GM19452 (cell line): ENCODE data around the gene PHOX2B.
"Not testable (repeated sequence)": the region's sequence is repeated elsewhere in the genome, so short reads cannot be mapped to it uniquely, and the experiment has no call there.

Source experiments
- ATAC-seq: cut with Tn5 transposase; IDR thresholded peaks from one replicate; pipeline ENCODE4 v1.9.1; 2021; ENCODE audit not compliant: unreplicated experiment

PHOX2B gene

GRCh38 chr4:41749631-41750039 lies 1.1 kb upstream of the PHOX2B start:
- ATAC-seq, result no peak

- no peak for ATAC-seq
These were observed 403 bp downstream of the PHOX2B start for GRCh38 chr4:41748074-41748570.

GRCh38 chr4:41747230-41748055 lies 1.1 kb downstream of the PHOX2B start:
- no peak for ATAC-seq

- no peak for ATAC-seq
These were observed 1.9 kb downstream of the PHOX2B start for GRCh38 chr4:41746440-41747229.

- no peak for ATAC-seq
These were observed 2.5 kb downstream of the PHOX2B start for GRCh38 chr4:41746025-41746439.

- no peak for ATAC-seq
These were observed 3.1 kb downstream of the PHOX2B start for GRCh38 chr4:41745292-41746024.

GRCh38 chr4:41744572-41745291 lies 3.8 kb downstream of the PHOX2B start:
- ATAC-seq, result no peak

- no peak for ATAC-seq
These were observed 7.2 kb downstream of the PHOX2B start for GRCh38 chr4:41741354-41741753.

- not testable (repeated sequence) for ATAC-seq
These were observed 11.0 kb downstream of the PHOX2B start for GRCh38 chr4:41737491-41737890.

- ATAC-seq, result no peak
These were observed 14.2 kb downstream of the PHOX2B start for GRCh38 chr4:41734371-41734770.

GRCh38 chr4:41731569-41732126 lies 16.9 kb downstream of the PHOX2B start:
- no peak for ATAC-seq

- no peak for ATAC-seq
These were observed 20.0 kb downstream of the PHOX2B start for GRCh38 chr4:41728573-41728913.

- ATAC-seq, result no peak
These were observed 20.5 kb downstream of the PHOX2B start for GRCh38 chr4:41727861-41728572.

- no peak for ATAC-seq
These were observed 23.3 kb downstream of the PHOX2B start for GRCh38 chr4:41725254-41725653.

- ATAC-seq, result no peak
These were observed 25.2 kb downstream of the PHOX2B start for GRCh38 chr4:41723286-41723685.

- no peak for ATAC-seq
These were observed 26.3 kb downstream of the PHOX2B start for GRCh38 chr4:41722181-41722580.

- ATAC-seq, result no peak
These were observed 29.1 kb downstream of the PHOX2B start for GRCh38 chr4:41719417-41719816.

- no peak for ATAC-seq
These were observed 29.6 kb downstream of the PHOX2B start for GRCh38 chr4:41718907-41719306.

- no peak for ATAC-seq
These were observed 33.4 kb downstream of the PHOX2B start for GRCh38 chr4:41715155-41715554.
